COLO829 (cell line): ENCODE data around the gene SPECC1.
"Not testable (repeated sequence)": the region's sequence is repeated elsewhere in the genome, so short reads cannot be mapped to it uniquely, and the experiment has no call there.

Experiments used
- DNase-seq: peaks from one replicate; pipeline ENCODE4 v3.0.0; 2012; ENCODE audit warnings: low spot score

SPECC1 gene

DNA sequence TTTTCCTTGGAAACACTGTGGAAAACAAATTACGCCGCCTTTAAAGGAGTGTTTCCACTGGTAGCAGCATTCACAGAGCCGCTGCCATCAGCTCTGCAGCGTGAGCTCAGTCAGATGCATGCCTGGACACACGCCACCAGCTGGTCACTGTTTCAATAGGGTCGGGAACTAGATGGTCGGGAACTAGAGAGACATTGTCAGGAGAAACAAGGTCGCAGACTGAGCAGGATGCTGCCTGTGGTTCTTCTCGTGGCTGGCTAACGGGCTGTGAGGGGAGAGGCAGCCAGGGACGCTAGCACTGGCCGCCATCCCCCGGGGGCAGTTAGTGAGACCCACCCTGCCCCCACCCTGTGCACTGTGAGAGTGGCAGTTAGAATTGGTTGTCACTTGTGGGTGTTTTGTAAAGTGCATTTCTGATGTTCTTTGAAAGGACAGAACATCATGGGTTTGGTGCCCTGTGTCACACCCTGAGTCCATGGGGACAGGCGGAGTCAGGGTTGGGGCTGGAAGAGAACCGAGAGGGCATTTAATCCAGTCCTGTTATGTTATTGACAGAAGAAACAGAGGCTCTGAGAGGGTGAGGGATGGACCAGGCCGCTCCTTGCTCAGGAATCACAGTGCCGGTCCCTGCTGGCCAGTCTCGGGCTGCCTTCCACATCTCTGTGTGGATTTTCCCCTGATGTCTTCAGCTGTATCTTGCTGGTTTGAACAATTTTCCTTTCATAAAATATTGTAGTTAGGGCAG is 86.3 kb downstream of the SPECC1 start:
- DNase-seq, result no peak

DNA sequence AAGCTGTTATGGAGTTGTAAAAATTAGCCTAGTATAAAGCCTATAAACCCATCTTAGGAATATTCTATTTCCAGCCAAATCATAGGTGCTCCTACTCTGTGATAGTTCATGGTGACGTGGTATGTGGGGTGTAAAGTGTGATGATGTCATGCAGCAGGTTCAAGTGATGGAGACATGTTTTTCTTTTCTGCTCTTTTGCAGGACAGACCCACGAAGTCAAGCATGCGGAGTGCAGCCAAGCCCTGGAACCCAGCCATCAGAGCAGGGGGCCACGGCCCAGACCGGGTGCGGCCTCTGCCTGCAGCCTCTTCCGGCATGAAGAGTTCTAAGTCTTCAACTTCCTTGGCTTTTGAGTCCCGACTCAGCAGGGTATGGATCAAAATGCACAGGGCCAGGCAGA is 87.3 kb downstream of the SPECC1 start:
- no peak for DNase-seq

DNA sequence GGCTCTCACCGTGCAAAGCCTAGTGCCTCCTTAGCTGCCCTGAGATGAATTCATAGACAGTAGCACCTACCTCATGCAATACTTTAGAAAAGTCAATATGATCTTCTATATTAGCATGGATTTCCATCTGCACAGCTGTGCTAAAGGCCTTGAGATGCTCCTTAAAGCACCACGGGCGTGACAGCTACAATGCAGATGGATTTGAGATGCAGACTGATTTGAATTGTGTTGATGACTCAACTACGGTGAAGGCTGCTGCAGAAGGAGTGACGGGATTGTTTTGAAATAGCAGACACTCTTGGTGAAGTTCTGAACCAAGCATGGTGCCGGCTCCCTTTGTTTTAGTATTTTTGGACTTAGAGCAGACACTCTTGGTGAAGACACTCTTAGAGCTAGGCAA is 88.2 kb downstream of the SPECC1 start:
- DNase-seq, result no peak

DNA sequence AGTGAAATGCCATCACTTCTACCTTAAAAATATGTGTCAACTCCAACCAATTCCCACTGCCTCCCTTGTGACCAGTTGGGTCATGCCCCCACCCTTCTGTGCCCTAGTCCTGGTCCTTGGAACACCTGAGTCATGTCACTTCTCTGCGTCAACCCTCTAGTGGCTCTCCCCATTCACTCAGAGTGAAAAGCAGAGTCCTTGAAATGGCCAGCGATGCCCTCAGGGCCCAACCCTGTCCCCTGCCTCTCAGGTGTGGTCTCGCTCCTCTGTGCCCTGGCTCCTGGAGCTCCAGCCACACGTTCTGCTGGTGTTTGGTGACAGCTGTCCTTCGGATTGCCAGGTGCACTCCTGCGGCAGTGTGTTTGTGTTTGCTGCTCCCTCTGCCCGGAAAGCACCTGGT is 89.2 kb downstream of the SPECC1 start:
- DNase-seq, result no peak

DNA sequence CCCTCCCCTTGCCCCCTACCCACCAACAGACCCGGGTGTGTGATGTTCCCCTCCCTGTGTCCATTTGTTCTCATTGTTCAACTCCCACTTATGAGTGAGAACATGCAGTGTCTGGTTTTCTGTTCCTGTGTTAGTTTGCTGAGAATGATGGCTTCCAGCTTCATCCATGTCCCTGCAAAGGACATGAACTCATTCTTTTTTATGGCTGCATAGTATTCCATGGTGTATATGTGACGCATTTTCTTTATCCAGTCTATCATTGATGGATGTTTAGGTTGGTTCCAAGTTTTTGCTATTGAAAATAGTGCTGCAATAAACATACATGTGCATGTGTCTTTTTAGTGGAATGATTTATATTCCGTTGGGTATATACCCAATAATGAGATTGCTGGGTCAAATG is 91.6 kb downstream of the SPECC1 start:
- not testable (repeated sequence) for DNase-seq

DNA sequence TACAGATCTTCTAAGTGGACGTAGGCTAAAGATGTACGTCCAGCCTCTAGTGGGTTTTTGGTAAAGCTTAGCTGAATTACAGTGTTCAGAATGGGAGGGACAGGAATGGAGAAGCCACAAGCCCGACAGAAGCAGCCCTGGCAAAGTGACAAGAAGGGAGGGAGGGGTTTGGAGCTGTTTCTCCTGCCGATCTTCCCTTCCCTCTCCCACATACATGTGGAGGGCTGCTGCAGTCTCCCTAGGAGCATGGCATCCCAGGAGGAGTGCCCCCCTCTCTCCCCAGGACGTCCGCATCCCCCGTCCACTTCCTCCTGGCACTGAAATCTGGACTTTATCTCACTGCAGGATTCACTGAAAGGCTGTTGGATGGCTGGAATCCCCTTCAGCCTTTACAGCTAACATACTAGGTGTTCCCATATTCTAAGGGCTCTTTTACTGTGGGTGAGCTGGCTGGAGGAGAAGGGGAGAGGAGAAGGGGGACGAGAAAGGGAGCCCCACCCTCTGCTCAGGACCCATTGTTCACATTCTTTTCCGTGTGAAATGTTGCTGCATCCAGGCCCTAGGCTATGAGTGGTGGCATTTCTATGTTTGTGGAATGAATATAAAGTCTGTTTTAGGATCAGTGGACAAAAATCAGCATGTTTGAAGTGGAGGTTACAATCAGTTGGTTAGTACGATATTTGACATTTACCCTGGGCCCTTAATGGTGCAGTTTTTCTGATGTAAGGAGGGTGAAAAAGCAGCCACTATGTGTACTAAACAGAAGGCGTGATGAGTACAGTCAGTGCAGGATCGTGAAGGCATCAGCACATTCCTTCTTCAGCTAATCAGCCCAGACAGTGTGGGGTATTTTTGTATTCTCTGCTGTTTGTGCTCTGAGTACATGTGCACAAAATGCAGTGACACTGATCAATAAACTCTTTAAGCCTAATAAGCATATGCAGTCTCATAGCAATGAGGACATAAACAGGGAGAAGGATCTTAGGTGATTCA is 94.6 kb downstream of the SPECC1 start:
- no peak for DNase-seq

DNA sequence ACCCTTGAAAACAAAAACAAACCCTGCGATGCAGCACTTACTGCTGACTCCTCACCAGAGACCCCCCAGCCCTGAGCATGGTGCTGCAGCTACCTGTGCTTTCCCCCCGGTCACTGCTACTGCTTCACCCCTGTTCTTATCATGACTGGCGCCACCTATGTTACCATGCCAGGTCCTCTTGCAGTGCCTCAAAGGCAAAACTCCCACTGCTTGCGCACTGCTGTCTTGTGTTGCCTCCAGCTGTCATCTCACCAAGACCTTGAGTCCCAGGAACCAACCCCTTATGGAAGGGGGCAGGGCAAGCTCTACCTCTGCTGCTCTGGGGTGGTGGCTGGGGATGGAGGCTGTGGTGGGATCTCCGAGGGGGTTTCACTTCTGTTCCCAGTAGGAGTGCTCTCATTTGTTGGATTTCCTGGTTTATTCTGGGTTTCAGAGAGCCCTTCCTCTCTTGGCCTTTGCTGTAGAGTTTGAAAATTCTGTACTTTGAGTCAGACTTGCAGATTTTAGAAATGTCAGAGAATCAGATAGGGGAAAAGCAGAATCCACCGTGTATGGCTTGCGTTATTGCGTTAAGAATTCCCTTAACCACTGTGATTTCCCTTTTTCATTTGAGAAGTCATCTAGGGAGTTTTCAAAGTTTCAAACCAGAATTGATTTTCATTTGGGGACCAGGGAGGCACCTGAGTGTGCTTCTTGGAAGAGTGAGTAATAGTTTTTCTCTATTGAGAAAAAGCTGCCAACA is 96.6 kb downstream of the SPECC1 start:
- no peak for DNase-seq

DNA sequence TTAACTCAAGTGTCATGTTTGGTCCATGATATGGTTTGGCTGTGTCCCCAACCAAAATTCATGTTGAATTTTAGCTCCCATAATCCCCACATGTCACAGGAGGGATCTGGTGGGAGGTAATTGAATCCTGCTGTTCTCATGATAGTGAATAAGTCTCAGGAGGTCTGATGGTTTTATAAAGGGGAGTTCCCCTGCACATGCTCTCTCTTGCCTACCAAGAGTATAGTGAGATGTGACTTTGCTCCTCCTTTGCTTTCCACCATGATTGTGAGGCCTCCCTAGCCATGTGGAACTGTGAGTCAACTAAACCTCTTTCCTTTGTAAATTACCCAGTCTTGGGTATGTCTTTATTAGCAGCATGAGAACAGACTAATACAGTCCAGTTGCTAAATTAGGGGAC is 97.3 kb downstream of the SPECC1 start:
- DNase-seq, result not testable (repeated sequence)

DNA sequence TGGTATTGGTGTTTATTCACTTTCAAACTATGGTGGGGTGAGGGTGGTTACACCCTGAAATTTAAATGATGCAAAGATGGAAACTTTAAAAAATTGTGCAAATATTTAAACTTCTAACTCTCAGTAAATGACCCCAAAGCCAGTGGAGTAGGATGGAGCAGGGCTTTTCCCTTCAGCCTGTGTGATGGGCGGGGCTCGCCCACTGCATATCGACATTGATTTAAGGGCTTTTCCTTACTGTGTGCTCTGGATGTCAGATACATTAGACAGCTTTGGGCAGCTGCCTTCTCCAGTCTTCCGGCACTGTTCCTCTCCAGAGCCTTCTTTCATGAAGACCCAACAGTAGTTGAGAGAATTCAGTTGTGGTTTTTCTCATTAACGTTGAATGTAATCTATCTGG is 99.9 kb downstream of the SPECC1 start:
- no peak for DNase-seq

DNA sequence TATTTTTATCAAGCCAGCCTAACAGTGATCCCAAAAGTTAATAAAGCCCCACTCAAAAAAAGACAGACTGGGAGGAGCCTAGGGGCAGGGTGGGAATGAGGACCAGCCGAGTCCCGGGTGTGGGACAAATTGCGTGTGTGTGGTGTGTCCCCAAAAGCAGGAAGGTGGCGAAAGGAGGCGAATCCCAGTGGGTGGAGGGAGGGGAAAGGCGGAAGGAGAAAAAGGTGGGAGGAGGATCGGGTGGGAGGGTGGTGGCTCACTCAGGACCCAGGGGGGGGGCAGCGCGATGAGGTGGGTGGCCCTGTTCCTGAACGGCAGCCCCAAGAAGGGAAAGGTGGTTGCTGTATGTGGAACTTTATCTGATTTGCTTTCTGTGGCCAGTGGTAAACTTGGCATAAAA is 102.4 kb downstream of the SPECC1 start:
- no peak for DNase-seq

DNA sequence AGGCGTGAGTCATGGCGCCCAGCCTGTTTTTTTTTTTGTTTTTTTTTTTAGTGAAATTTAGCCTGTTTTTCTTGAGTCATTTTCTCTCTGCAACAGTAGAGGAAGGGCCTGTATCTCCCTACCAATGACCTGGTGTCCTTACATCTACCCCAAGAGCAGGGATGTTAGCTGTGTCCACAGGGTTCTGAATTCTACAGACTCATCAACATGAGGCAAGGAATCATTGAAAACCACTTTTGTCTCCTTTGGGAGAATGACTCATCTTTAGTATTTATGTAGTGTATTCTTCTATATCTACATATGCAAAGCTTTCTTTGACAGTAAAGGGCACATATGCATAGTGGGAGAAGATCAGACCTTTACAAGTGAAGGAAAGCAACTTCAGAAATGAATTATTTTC is 105.3 kb downstream of the SPECC1 start:
- peak; percentile 37 for DNase-seq

DNA sequence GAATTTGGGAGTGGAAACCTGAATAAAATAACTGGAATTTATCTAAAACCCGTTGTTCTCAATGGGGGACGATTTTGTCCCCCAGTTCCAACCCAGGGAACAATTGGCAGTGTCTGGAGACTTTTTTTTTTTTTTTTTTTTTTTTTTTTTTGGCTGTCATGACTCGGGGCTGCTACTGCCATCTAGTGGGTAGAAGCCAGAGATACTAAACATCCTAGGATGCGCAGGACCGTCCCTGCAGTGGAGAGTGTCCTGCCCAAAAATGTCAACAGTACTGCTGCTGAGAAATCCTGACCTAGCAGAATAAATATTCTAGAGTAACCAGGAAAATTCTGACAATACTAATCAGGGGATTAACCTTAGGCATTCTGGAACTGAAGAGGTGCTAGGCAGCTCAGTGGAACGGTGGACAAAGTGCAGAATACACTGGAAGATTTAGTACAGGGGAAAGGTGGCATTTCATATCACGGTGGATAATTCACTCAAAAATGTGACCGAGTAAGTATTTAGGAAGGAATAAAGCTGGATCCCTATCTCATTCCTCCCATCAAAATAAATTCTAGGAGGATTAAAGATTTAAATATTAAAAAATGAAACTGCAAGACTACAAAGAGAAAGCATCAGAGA is 107.6 kb downstream of the SPECC1 start:
- DNase-seq, result no peak

DNA sequence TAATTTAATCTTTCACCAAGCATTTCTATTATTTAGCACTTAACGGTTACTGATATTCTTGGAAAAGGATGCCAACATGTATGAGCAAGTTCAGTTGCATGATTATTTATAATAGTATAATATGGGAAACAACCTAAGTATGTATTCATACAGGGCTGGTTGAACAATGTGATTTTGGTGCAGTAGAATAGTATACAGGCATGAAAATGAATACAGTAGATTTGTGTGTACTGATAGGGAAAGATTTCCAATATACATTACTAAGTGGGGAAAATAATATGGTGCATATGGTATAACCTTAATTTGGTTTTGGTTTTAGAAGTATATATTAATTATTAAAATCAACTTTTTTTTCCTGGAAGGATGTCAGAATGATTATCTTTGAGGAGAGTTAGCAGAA is 109.1 kb downstream of the SPECC1 start:
- no peak for DNase-seq

DNA sequence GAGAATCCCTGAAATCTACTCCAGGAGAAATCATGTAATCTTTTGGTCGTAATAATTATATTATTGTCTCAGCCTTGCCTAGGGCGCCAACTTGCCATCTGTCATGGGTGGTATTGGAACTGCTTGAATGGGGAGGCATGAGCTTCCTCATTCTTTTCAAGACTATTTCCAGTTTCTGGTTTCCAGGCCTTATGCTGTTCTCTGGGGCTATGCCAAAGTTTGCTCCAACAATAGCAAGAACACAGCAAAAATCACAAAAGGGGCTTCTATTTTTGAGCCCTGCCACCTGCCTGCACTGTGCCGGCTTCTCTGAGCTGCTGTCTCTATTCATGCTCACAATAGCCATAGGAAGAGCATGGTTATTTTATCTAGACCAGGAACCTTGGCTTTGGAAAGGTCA is 111.7 kb downstream of the SPECC1 start:
- DNase-seq, result no peak

DNA sequence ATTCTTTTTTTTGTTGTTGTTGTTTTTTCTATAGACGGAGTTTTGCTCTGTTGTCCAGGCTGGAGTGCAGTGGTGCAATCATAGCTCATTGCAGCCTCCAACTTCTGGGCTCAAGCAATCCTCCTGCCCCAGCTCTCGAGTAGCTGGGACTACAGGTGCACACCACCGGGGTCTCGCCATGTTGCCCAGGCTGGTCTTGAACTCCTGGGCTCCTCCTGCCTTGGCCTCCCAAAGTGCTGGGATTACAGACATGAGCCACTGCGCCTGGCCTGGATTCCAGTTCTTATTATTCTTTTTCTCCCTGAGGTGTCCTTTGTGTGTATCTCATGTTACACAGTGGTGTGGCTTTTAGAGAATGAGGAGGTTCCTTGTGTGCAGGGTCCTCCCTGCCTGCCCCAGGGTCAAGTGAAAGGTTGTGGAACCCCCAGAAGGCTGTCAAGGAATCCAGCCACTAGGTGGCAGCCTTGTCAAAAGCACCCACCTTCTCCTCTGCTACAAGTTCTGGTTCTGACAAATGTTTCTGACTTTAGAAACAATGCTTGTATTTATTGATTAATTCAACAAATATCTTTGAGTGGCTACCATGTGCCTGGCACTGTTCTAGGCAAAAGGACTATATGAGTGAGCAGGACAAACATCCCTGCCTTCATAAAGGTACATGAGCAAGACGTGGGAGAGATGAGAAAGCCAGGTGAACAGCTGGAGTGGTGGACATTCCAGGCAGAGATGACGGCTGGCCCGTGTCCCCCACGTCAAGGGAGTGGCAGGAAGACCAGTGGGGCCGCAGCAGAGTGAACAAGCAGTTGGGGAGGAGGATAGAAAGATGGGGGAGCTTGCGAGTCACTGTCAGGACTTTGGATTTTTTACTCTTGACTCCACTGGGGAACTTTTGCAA is 112.4 kb downstream of the SPECC1 start:
- DNase-seq, result peak; percentile 65

DNA sequence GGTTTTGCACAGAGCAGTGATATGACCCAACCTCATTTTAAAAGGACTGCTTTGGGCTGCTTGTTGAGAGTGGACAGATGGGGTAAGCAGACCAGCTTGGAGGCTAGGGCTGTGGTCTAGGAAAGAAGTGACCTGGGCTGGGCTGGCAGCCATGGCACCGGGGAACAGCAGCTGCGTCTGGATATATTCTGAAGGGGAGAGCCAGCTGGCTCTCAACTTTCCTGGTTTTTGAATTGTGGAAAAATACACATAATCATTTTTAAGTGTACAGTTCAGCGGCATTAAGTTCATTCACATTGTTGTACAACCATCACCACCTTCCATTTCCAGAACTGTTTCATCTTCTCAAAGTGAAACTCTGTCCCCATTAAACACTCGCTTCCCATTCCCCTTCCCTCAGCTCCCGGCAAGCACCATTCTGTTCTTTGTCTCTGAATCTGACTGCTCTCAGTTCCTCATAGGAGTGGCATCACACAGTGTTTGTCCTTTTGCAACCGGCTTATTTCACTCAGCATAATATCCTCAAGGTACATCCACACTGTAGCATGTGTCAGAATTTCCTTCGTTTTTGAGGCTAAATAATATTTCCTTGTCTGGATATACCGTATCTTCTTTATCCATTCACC is 113.2 kb downstream of the SPECC1 start:
- no peak for DNase-seq

DNA sequence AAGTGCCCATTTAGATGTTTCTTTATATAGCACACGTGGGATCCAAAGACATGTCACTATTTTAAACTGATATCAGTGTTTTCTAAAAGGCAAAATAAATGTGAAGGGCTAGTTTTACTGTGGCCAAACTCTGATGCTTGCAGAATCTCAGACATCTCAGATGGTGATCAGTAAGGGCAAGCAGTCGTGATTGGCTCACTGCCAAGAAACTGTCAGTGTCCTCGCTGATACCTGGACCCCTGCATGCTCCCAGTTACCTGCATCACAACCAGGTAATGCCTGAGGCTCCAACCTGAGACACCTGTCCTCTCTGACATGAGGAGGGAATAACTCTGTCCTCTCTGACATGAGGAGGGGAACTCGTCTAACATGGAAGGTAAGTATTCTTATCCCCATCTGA is 114.0 kb downstream of the SPECC1 start:
- no peak for DNase-seq

DNA sequence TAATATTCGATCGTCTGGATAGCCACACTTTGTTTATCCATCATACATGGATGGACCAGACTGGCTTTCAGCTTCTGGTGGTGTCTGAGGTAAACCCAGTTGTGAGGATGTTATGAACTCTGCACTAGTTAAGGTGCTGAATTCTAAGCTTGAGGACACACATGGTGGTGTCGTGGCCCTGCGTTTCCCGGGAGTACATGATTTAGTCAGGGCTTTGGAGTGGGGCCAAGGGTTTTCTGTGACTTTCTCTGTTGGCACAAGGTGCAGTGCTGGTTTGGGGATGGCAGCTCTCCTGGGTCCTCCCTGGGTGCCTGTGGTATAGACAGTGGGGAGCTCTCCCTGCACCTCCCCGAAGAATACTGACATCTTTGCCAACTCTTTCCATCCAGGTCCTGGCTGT is 116.6 kb downstream of the SPECC1 start:
- no peak for DNase-seq

DNA sequence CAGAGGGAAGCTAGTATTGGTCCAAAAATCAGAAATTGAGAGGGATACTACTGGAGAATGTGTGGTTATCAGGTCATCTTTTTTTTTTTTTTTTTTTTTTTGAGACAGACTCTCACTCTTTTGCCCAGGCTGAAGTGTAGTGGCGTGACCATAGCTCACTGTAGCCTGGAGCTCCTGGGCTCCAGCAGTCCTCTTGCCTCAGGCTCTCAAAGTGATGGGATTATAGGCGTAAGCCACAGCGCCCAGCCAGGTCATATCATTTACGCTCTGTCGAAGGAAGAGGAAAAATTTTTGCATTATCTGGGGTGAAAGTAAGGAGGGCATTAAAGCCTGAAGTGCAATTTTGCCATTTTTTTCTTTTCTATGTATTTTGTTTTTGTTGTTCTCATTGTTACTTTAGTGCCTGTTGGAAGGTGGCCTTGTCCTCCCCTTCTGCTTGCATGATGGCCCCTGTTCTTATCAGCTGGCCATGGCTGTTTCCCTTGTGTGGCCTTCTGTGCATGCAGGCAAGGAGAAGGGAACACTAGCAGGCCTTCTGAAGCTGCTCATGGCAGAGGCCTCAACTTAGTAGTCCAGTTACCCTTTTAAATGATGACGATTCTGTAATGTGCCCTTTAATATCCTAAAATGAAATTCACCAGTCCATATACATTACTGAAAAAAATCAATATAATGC is 118.3 kb downstream of the SPECC1 start:
- DNase-seq, result no peak
